SU-DHL-6 (cell line): ENCODE data around the gene GPR160.

Source experiments
- CTCF ChIP-seq: fragments of 200-600 bp; sonication (generic); IDR thresholded peaks from one replicate; pipeline ENCODE4 v1.5.1; 2017; ENCODE audit warnings: antibody characterized with exemption, mild to moderate bottlenecking, low read length, moderate library complexity; ENCODE audit not compliant: insufficient read depth, poor library complexity, severe bottlenecking
- EZH2phosphoT487 ChIP-seq: fragments of 200-600 bp; sonication (generic), shearing (Covaris generic); conservative IDR thresholded peaks from 2 replicates; pipeline ENCODE4 v1.6.1; 2018; ENCODE audit warnings: mild to moderate bottlenecking, antibody characterized with exemption, low read length, moderate library complexity, mixed read lengths

- no peak for TF ChIP-seq CTCF
- TF ChIP-seq EZH2phosphoT487 = no peak
Observed at GRCh38 chr3:170128259-170128976, 90.6 kb downstream of the GPR160 start.
